ENCODE results near the gene MRC2.

DNA sequence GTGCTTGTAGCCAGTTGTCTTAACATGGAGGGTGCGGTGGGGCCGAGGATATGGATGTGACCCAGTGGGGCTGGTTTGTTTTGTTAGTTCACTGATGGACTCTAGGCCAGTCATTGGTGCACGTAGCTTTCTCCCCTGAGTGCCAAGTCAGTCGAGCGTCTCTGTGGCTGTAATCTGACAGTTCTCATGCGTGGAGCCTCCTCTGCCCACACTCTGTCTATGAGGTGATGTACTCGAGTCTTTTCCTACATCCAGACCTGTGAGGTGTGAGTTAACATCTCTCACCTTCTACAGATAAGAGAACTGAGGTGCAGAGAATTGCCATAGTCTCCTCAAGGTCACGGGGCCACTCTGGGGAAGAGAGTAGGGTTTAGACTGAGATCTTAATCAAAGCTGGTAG, 90.4 kb downstream of the MRC2 start:
- TF ChIP-seq, protein P1, sequence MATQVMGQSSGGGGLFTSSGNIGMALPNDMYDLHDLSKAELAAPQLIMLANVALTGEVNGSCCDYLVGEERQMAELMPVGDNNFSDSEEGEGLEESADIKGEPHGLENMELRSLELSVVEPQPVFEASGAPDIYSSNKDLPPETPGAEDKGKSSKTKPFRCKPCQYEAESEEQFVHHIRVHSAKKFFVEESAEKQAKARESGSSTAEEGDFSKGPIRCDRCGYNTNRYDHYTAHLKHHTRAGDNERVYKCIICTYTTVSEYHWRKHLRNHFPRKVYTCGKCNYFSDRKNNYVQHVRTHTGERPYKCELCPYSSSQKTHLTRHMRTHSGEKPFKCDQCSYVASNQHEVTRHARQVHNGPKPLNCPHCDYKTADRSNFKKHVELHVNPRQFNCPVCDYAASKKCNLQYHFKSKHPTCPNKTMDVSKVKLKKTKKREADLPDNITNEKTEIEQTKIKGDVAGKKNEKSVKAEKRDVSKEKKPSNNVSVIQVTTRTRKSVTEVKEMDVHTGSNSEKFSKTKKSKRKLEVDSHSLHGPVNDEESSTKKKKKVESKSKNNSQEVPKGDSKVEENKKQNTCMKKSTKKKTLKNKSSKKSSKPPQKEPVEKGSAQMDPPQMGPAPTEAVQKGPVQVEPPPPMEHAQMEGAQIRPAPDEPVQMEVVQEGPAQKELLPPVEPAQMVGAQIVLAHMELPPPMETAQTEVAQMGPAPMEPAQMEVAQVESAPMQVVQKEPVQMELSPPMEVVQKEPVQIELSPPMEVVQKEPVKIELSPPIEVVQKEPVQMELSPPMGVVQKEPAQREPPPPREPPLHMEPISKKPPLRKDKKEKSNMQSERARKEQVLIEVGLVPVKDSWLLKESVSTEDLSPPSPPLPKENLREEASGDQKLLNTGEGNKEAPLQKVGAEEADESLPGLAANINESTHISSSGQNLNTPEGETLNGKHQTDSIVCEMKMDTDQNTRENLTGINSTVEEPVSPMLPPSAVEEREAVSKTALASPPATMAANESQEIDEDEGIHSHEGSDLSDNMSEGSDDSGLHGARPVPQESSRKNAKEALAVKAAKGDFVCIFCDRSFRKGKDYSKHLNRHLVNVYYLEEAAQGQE (IDR thresholded peaks at IDR 0.05; ENCODE audit: insufficient read depth in 1 of 2, low read depth in 2 of 2, low read length in 2 of 2): no peak
- TF ChIP-seq SIN3A (IDR thresholded peaks at IDR 0.05; ENCODE audit: borderline replicate concordance, insufficient read depth, low read length) (no peak), TAF1 (IDR thresholded peaks at IDR 0.05; ENCODE audit: borderline replicate concordance, insufficient read depth, low read length) (no peak), POLR2AphosphoS5 (IDR thresholded peaks at IDR 0.05; ENCODE audit: low read depth, low read length) (no peak), FOXP2 (optimal IDR thresholded peaks at IDR 0.05; ENCODE audit: borderline replicate concordance, extremely low read depth, extremely low read length, insufficient read depth) (no peak)

Data from PFSK-1 (cell line).